ENCODE measurements around the gene RHBDF1.

Gene RHBDF1

GRCh38 chr16:71540-72401, 660 bp downstream of the RHBDF1 start:
- DNase-seq = no peak

- DNase-seq = no peak
Measured at GRCh38 chr16:71210-71539, 1.3 kb downstream of the RHBDF1 start.

GRCh38 chr16:69181-69580, 3.2 kb downstream of the RHBDF1 start:
- DNase-seq = no peak

- DNase-seq = no peak
Measured at GRCh38 chr16:67884-68789, 4.3 kb downstream of the RHBDF1 start.

- no peak for DNase-seq
Measured at GRCh38 chr16:67183-67791, 5.1 kb downstream of the RHBDF1 start.

GRCh38 chr16:66309-67182, 5.9 kb downstream of the RHBDF1 start:
- no peak for DNase-seq

- peak; percentile 88 for DNase-seq
Measured at GRCh38 chr16:65745-66144, 6.7 kb downstream of the RHBDF1 start.

- DNase-seq = no peak
Measured at GRCh38 chr16:64914-65255, 7.5 kb downstream of the RHBDF1 start.

GRCh38 chr16:63998-64913, 8.2 kb downstream of the RHBDF1 start:
- no peak for DNase-seq

GRCh38 chr16:63466-63865, 9.0 kb downstream of the RHBDF1 start:
- DNase-seq = no peak

GRCh38 chr16:62968-63391, 9.5 kb downstream of the RHBDF1 start:
- DNase-seq = no peak

- DNase-seq = no peak
Measured at GRCh38 chr16:62283-62967, 10.0 kb downstream of the RHBDF1 start.

GRCh38 chr16:61879-62281, 10.6 kb downstream of the RHBDF1 start:
- no peak for DNase-seq

- DNase-seq = no peak
Measured at GRCh38 chr16:60929-61878, 11.2 kb downstream of the RHBDF1 start.

GRCh38 chr16:60166-60565, 12.3 kb downstream of the RHBDF1 start:
- no peak for DNase-seq

- no peak for DNase-seq
Measured at GRCh38 chr16:59440-60059, 12.9 kb downstream of the RHBDF1 start.

GRCh38 chr16:58491-59439, 13.7 kb downstream of the RHBDF1 start:
- no peak for DNase-seq

GRCh38 chr16:57711-58110, 14.7 kb downstream of the RHBDF1 start:
- DNase-seq = no peak
